Osteoblast (primary cell): ENCODE results near the gene ANTXR1. TPM values are rescaled to one million over a fixed set of nuclear protein-coding genes. Genes with fewer than 3 reads are reported as not detected.

Source experiments
- DNase-seq: peaks from one replicate; pipeline ENCODE4 v3.0.0; 2011; ENCODE audit warnings: low spot score, mixed read lengths; ENCODE audit not compliant: insufficient read length; ENCODE audit errors: missing footprints
- H2AFZ ChIP-seq: 2 replicates; pipeline ENCODE4 v1.6.0; 2011; ENCODE audit warnings: mild to moderate bottlenecking, low read length
- H3K27ac ChIP-seq: 2 replicates; pipeline ENCODE4 v1.5.1; 2011; ENCODE audit warnings: mild to moderate bottlenecking, low read depth, low read length, moderate library complexity
- H3K27me3 ChIP-seq: 2 replicates; pipeline ENCODE4 v1.6.0; 2012; ENCODE audit warnings: mild to moderate bottlenecking, control low read depth, inconsistent platforms, low read length, moderate library complexity; ENCODE audit not compliant: insufficient read depth
- H3K36me3 ChIP-seq: 2 replicates; pipeline ENCODE4 v1.5.1; 2011; ENCODE audit warnings: mild to moderate bottlenecking, low read length, control low read depth, moderate library complexity; ENCODE audit not compliant: insufficient read depth
- H3K4me1 ChIP-seq: 2 replicates; pipeline ENCODE4 v1.5.1; 2011; ENCODE audit warnings: mild to moderate bottlenecking, low read length, control low read depth, moderate library complexity; ENCODE audit not compliant: insufficient read depth
- H3K4me2 ChIP-seq: 2 replicates; pipeline ENCODE4 v1.6.0; 2011; ENCODE audit warnings: mild to moderate bottlenecking, low read length; ENCODE audit not compliant: insufficient read depth
- H3K4me3 ChIP-seq: fragments of 200-600 bp; sonication (generic); 3 replicates; pipeline ENCODE4 v1.5.1; 2012; ENCODE audit warnings: mild to moderate bottlenecking, low read length, inconsistent platforms; ENCODE audit not compliant: insufficient read depth
- H3K79me2 ChIP-seq: 2 replicates; pipeline ENCODE4 v1.6.0; 2012; ENCODE audit warnings: mild to moderate bottlenecking, low read length, control low read depth, inconsistent platforms; ENCODE audit not compliant: insufficient read depth
- H3K9me3 ChIP-seq: 2 replicates; pipeline ENCODE4 v1.5.1; 2011; ENCODE audit warnings: low read depth, low read length, control low read depth
- H4K20me1 ChIP-seq: 2 replicates; pipeline ENCODE4 v1.6.0; 2012; ENCODE audit warnings: mild to moderate bottlenecking, low read length, control low read depth; ENCODE audit not compliant: insufficient read depth
- CTCF ChIP-seq: IDR thresholded peaks from 2 replicates; pipeline ENCODE4 v1.5.1; 2011; ENCODE audit warnings: mild to moderate bottlenecking, low read depth, low read length, moderate library complexity; ENCODE audit errors: extremely low read depth
- total RNA-seq: library from RNA; depleted of rRNA; stranded (reverse); fragments of >200 nt; gene quantifications from 2 replicates; pipeline ENCODE4 v1.2.3, GENCODE V29; 2012

The ANTXR1 gene
- total RNA-seq, 1 donor = 123 TPM

GRCh38 chr2:69143748-69144360, 130.9 kb downstream of the ANTXR1 start:
- H3K36me3 ChIP-seq = peaks cover 15% of the 10 kb centered on the region
- no peak for DNase-seq
- H3K4me1 ChIP-seq = peaks cover 31% of the 10 kb centered on the region
- no peaks in the 10 kb centered on the region for H3K79me2 ChIP-seq
- H3K4me3 ChIP-seq = no peak overlapping the region
- no peaks in the 10 kb centered on the region for H3K27me3 ChIP-seq
- no peak overlapping the region for H2AFZ ChIP-seq
- no peaks in the 10 kb centered on the region for H3K9me3 ChIP-seq
- no peak for TF ChIP-seq CTCF
- peak overlapping the region; percentile 57 for H3K27ac ChIP-seq
- no peak overlapping the region for H3K4me2 ChIP-seq
- H4K20me1 ChIP-seq = no peaks in the 10 kb centered on the region

GRCh38 chr2:69145204-69145603, 132.2 kb downstream of the ANTXR1 start:
- H3K27me3 ChIP-seq = no peaks in the 10 kb centered on the region
- peaks cover 31% of the 10 kb centered on the region for H3K4me1 ChIP-seq
- H3K9me3 ChIP-seq = no peaks in the 10 kb centered on the region
- no peaks in the 10 kb centered on the region for H3K79me2 ChIP-seq
- H3K4me3 ChIP-seq = no peak overlapping the region
- H3K4me2 ChIP-seq = no peak overlapping the region
- no peak overlapping the region for H2AFZ ChIP-seq
- no peak for DNase-seq
- TF ChIP-seq CTCF = no peak
- no peak overlapping the region for H3K27ac ChIP-seq
- no peaks in the 10 kb centered on the region for H4K20me1 ChIP-seq
- H3K36me3 ChIP-seq = peaks cover 6% of the 10 kb centered on the region

DNA sequence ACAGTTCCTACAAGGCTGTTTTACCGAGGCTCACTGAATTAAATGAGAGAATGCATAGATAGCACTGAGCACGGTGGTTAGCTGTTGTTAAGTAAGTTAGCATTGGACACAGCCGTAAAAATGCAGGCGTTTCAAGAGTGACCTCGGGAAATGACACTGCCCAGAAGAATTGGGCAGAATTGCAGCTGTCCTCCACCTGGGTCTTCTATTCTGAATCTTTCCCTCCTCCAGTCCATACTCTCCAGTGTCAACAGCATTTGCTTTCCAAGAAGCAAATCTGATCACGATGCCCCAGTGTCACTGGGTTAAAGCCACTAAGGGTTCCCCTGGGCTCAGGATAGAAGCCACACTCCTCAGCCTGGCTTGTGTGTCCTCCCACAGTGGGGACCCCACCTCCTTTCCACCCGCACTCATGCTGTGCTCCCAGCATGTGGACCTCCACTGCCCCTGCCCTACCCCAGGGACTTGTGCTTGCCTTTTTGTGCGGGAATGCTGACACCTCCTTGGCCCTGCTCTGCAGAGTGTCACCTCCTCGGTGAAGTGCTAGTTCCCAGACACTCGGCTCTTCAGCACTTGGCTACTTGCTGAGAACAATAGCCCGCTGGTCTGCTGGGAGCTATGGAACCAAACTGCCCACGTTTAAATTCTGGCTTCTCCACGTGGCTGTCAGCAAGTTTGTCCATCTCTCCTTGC, 135.0 kb downstream of the ANTXR1 start:
- TF ChIP-seq CTCF = no peak
- Histone ChIP-seq H3K36me3 (peaks cover 11% of the 10 kb centered on the region), H3K27me3 (no peaks in the 10 kb centered on the region), H3K9me3 (no peaks in the 10 kb centered on the region), H3K4me1 (peaks cover 35% of the 10 kb centered on the region), H3K27ac (no peak overlapping the region), H3K79me2 (no peaks in the 10 kb centered on the region), H3K4me2 (no peak overlapping the region), H2AFZ (no peak overlapping the region), H4K20me1 (no peaks in the 10 kb centered on the region), H3K4me3 (no peak overlapping the region)
- DNase-seq = peak; percentile 8

- peak; percentile 59 for DNase-seq
- peak overlapping the region; percentile 78 for H3K27ac ChIP-seq
- TF ChIP-seq CTCF = no peak
Observed at GRCh38 chr2:69149631-69150215, 136.7 kb downstream of the ANTXR1 start.

More at GRCh38 chr2:69149631-69150215, 136.7 kb downstream of the ANTXR1 start:
- no peaks in the 10 kb centered on the region for H3K79me2 ChIP-seq
- H4K20me1 ChIP-seq = no peaks in the 10 kb centered on the region
- no peaks in the 10 kb centered on the region for H3K27me3 ChIP-seq
- H3K36me3 ChIP-seq = peaks cover 11% of the 10 kb centered on the region
- H3K4me3 ChIP-seq = peak overlapping the region; percentile 40
- H2AFZ ChIP-seq = no peak overlapping the region
- H3K4me1 ChIP-seq = peaks cover 35% of the 10 kb centered on the region
- peak overlapping the region; percentile 67 for H3K4me2 ChIP-seq
- no peaks in the 10 kb centered on the region for H3K9me3 ChIP-seq
